HepG2 (cell line): ENCODE measurements around the gene JPT1. TPM values are rescaled to one million over a fixed set of nuclear protein-coding genes. Genes with fewer than 3 reads are reported as not detected.
A peak's percentile ranks its signal among the peaks of the same experiment; 100 is the strongest.

Experiments
- CEBPB ChIP-seq: IDR thresholded peaks from 2 replicates; pipeline ENCODE4 v1.6.1; 2011; ENCODE audit warnings: low read depth, low read length, improper control_type of control experiment, borderline replicate concordance
- CREM ChIP-seq, 2 experiments: sonication (generic) in 1 of 2; formaldehyde crosslinking in 1 of 2; IDR thresholded peaks; 2 replicates each; pipeline versions ENCODE4 v1.4.0 to v1.6.1; 2016 to 2020; ENCODE audit warnings: antibody characterized with exemption in 1 of 2, mild to moderate bottlenecking in 1 of 2, missing genetic modification reagents in 1 of 2
- FOXP1 ChIP-seq, 2 experiments: fragments of 450-650 bp in 1 of 2; IDR thresholded peaks; 2 replicates each; pipeline ENCODE4 v1.6.1; 2017 to 2018; ENCODE audit warnings: antibody characterized with exemption in 1 of 2
- HDAC1 ChIP-seq: sonication (generic); formaldehyde crosslinking; IDR thresholded peaks from 2 replicates; pipeline ENCODE4 v1.5.1; 2020; ENCODE audit warnings: mild to moderate bottlenecking, missing genetic modification reagents
- HDAC2 ChIP-seq: sonication (generic); formaldehyde crosslinking; IDR thresholded peaks from 2 replicates; pipeline ENCODE4 v1.4.0; 2020; ENCODE audit warnings: missing genetic modification reagents
- MAFK ChIP-seq, 2 experiments: IDR thresholded peaks in 1 of 2; conservative IDR thresholded peaks in 1 of 2; 2 replicates each; pipeline ENCODE4 v1.6.1; 2011; ENCODE audit warnings: improper control_type of control experiment in 2 of 2, low read length in 2 of 2
- POGZ ChIP-seq: sonication (generic); formaldehyde crosslinking; IDR thresholded peaks from 2 replicates; pipeline ENCODE4 v1.4.0; 2020; ENCODE audit warnings: mild to moderate bottlenecking, missing genetic modification reagents
- SOX5 ChIP-seq: IDR thresholded peaks from 2 replicates; pipeline ENCODE4 v1.6.1; 2016; ENCODE audit warnings: borderline replicate concordance
- ZC3H13 ChIP-seq: sonication (generic); formaldehyde crosslinking; IDR thresholded peaks from 2 replicates; pipeline ENCODE4 v1.8.1; 2023; ENCODE audit warnings: mild to moderate bottlenecking, missing genetic modification reagents, moderate library complexity
- ZNF556 ChIP-seq: sonication (generic); formaldehyde crosslinking; IDR thresholded peaks from 2 replicates; pipeline ENCODE4 v1.4.0; 2020; ENCODE audit warnings: mild to moderate bottlenecking, missing genetic modification reagents, borderline replicate concordance
- polyA plus RNA-seq, 8 experiments: library from polyadenylated mRNA; depleted of rRNA in 3 of 8; stranded (reverse) in 7 of 8; unstranded in 1 of 8; fragments of >200 nt; fragmentation: Illumina TruSeq in 4 of 8; extraction: Trizol in 4 of 8; gene quantifications; 2 replicates each; pipeline versions ENCODE4 v1.2.1 to v1.2.3, GENCODE V29; 2011 to 2016; ENCODE audit warnings: low read depth in 4 of 8, missing spikeins in 1 of 8, mixed read lengths in 1 of 8; ENCODE audit not compliant: insufficient read depth in 1 of 8
- total RNA-seq, 5 experiments: library from RNA; depleted of rRNA; stranded (reverse); fragments of >200 nt; fragmentation: Illumina TruSeq; extraction: Trizol; gene quantifications; 2 replicates each; pipeline ENCODE4 v1.2.3, GENCODE V29; 2016; ENCODE audit warnings: low read depth in 1 of 5
- TF ChIP-seq, protein P1 (sequence below): sonication (generic); formaldehyde crosslinking; conservative IDR thresholded peaks from 2 replicates; pipeline ENCODE4 v1.4.0; 2020; ENCODE audit warnings: mild to moderate bottlenecking, missing genetic modification reagents, moderate library complexity
- TF ChIP-seq, protein P2 (sequence below): sonication (generic); formaldehyde crosslinking; IDR thresholded peaks from 2 replicates; pipeline ENCODE4 v1.4.0; 2020; ENCODE audit warnings: missing genetic modification reagents
- TF ChIP-seq, protein P3 (sequence below): sonication (generic); formaldehyde crosslinking; IDR thresholded peaks from 2 replicates; pipeline ENCODE4 v1.5.1; 2020; ENCODE audit warnings: mild to moderate bottlenecking, missing genetic modification reagents, borderline replicate concordance

The JPT1 gene
- total and polyA plus RNA-seq, 2 of the 13 experiments (the other 11 are each of a cell fraction or from before 2014, with no cell fraction given), result 43.3 to 256 TPM

DNA sequence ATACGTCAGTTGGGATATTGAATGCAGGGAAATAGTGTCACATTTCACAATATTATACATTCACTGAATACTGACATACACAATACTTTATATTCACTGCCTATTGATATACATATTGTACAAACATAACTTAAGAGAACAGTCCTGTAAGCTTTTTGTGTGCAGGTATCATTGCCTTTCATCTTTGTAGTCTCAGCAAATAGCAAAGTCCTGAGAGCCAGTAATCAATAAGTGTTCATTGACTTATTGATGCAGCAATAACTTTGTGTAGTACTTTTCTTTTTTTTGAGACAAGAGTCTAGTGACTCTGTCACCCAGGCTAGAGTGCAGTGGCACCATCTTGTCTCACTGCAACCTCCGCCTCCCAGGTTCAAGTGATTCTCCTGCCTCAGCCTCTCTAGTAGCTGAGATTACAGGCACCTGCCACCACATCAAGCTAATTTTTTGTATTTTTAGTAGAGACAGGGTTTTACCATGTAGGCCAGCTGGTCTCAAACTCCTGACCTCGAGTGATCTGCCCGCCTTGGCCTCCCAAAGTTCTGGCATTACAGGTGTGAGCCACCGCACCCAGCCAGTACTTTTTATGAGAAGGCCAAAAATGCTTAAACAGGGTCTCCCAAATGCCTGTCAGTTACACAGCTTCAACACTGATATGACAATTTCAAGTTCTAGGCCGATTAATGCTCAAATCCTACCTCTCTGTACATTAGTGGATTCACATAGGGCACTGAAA lies 45.7 kb upstream of the JPT1 start (continued):
- TF ChIP-seq, protein P1, sequence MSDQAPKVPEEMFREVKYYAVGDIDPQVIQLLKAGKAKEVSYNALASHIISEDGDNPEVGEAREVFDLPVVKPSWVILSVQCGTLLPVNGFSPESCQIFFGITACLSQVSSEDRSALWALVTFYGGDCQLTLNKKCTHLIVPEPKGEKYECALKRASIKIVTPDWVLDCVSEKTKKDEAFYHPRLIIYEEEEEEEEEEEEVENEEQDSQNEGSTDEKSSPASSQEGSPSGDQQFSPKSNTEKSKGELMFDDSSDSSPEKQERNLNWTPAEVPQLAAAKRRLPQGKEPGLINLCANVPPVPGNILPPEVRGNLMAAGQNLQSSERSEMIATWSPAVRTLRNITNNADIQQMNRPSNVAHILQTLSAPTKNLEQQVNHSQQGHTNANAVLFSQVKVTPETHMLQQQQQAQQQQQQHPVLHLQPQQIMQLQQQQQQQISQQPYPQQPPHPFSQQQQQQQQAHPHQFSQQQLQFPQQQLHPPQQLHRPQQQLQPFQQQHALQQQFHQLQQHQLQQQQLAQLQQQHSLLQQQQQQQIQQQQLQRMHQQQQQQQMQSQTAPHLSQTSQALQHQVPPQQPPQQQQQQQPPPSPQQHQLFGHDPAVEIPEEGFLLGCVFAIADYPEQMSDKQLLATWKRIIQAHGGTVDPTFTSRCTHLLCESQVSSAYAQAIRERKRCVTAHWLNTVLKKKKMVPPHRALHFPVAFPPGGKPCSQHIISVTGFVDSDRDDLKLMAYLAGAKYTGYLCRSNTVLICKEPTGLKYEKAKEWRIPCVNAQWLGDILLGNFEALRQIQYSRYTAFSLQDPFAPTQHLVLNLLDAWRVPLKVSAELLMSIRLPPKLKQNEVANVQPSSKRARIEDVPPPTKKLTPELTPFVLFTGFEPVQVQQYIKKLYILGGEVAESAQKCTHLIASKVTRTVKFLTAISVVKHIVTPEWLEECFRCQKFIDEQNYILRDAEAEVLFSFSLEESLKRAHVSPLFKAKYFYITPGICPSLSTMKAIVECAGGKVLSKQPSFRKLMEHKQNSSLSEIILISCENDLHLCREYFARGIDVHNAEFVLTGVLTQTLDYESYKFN (CRISPR knock-in tag), result peak; percentile 96
- TF ChIP-seq FOXP1 (IDR thresholded peaks at IDR 0.05), result no peak
- peak; percentile 92; the same call in 1 of the 2 replicates for TF ChIP-seq FOXP1 (CRISPR knock-in tag; IDR thresholded peaks at IDR 0.05)
- no peak for TF ChIP-seq POGZ (CRISPR knock-in tag)
- TF ChIP-seq CEBPB, result peak; percentile 15; the same call in 1 of the 2 replicates
- TF ChIP-seq ZC3H13, result 0 out of 2 replicates have a peak, but pooled peaks have one; percentile 18
- TF ChIP-seq, protein P2, sequence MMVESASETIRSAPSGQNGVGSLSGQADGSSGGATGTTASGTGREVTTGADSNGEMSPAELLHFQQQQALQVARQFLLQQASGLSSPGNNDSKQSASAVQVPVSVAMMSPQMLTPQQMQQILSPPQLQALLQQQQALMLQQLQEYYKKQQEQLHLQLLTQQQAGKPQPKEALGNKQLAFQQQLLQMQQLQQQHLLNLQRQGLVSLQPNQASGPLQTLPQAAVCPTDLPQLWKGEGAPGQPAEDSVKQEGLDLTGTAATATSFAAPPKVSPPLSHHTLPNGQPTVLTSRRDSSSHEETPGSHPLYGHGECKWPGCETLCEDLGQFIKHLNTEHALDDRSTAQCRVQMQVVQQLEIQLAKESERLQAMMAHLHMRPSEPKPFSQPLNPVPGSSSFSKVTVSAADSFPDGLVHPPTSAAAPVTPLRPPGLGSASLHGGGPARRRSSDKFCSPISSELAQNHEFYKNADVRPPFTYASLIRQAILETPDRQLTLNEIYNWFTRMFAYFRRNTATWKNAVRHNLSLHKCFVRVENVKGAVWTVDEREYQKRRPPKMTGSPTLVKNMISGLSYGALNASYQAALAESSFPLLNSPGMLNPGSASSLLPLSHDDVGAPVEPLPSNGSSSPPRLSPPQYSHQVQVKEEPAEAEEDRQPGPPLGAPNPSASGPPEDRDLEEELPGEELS, result peak; percentile 68
- TF ChIP-seq ZNF556 (CRISPR knock-in tag), result peak; percentile 49; the same call in 1 of the 2 replicates
- peak; percentile 66; the same call in 1 of the 2 replicates for TF ChIP-seq HDAC1 (CRISPR knock-in tag)
- peak; percentile 26; the same call in 1 of the 2 replicates for TF ChIP-seq SOX5
- TF ChIP-seq, protein P3, sequence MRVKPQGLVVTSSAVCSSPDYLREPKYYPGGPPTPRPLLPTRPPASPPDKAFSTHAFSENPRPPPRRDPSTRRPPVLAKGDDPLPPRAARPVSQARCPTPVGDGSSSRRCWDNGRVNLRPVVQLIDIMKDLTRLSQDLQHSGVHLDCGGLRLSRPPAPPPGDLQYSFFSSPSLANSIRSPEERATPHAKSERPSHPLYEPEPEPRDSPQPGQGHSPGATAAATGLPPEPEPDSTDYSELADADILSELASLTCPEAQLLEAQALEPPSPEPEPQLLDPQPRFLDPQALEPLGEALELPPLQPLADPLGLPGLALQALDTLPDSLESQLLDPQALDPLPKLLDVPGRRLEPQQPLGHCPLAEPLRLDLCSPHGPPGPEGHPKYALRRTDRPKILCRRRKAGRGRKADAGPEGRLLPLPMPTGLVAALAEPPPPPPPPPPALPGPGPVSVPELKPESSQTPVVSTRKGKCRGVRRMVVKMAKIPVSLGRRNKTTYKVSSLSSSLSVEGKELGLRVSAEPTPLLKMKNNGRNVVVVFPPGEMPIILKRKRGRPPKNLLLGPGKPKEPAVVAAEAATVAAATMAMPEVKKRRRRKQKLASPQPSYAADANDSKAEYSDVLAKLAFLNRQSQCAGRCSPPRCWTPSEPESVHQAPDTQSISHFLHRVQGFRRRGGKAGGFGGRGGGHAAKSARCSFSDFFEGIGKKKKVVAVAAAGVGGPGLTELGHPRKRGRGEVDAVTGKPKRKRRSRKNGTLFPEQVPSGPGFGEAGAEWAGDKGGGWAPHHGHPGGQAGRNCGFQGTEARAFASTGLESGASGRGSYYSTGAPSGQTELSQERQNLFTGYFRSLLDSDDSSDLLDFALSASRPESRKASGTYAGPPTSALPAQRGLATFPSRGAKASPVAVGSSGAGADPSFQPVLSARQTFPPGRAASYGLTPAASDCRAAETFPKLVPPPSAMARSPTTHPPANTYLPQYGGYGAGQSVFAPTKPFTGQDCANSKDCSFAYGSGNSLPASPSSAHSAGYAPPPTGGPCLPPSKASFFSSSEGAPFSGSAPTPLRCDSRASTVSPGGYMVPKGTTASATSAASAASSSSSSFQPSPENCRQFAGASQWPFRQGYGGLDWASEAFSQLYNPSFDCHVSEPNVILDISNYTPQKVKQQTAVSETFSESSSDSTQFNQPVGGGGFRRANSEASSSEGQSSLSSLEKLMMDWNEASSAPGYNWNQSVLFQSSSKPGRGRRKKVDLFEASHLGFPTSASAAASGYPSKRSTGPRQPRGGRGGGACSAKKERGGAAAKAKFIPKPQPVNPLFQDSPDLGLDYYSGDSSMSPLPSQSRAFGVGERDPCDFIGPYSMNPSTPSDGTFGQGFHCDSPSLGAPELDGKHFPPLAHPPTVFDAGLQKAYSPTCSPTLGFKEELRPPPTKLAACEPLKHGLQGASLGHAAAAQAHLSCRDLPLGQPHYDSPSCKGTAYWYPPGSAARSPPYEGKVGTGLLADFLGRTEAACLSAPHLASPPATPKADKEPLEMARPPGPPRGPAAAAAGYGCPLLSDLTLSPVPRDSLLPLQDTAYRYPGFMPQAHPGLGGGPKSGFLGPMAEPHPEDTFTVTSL, result peak; percentile 78
- peak; percentile 46; the same call in 1 of the 2 replicates for TF ChIP-seq HDAC2 (CRISPR knock-in tag)
- TF ChIP-seq CREM (IDR thresholded peaks at IDR 0.05), result peak; percentile 80; the same call in 1 of the 2 replicates
- TF ChIP-seq CREM (CRISPR knock-in tag; IDR thresholded peaks at IDR 0.05), result no peak
- peak; percentile 37 to 53; a peak in 2 of 4 replicates for TF ChIP-seq MAFK (conservative IDR thresholded peaks at IDR 0.05 in 1 of 2, IDR thresholded peaks at IDR 0.05 in 1 of 2; ENCODE audit: low read length in 2 of 2)
